HepG2 (cell line): Measurements from ENCODE around the gene HNRNPA2B1. TPM values are rescaled to one million over a fixed set of nuclear protein-coding genes. Genes with fewer than 3 reads are reported as not detected.
A peak's percentile ranks its signal among the peaks of the same experiment; 100 is the strongest.

ENCODE experiments used
- ATF7-NPFF ChIP-seq: sonication (generic); formaldehyde crosslinking; IDR thresholded peaks from 2 replicates; pipeline ENCODE4 v1.8.1; 2023; ENCODE audit warnings: mild to moderate bottlenecking, low read depth, missing genetic modification reagents, moderate library complexity
- BCL6 ChIP-seq: IDR thresholded peaks from 2 replicates; pipeline ENCODE4 v1.6.1; 2016; ENCODE audit warnings: missing genetic modification reagents, missing compliant biosample characterization
- DPF2 ChIP-seq: sonication (generic); formaldehyde crosslinking; IDR thresholded peaks from 2 replicates; pipeline ENCODE4 v1.4.0; 2020; ENCODE audit warnings: mild to moderate bottlenecking, low read depth, missing genetic modification reagents, borderline replicate concordance
- DR1 ChIP-seq: sonication (generic); formaldehyde crosslinking; IDR thresholded peaks from 2 replicates; pipeline ENCODE4 v1.8.0; 2021; ENCODE audit warnings: mild to moderate bottlenecking, missing genetic modification reagents, inconsistent platforms
- GABPA ChIP-seq, 2 experiments: IDR thresholded peaks; 2 replicates each; pipeline ENCODE4 v1.6.1; 2011 to 2016; ENCODE audit warnings: low read depth in 2 of 2, low read length in 1 of 2, missing biosample characterization in 1 of 2, missing genetic modification characterization in 1 of 2
- JDP2 ChIP-seq: sonication (generic); formaldehyde crosslinking; IDR thresholded peaks from 2 replicates; pipeline ENCODE4 v1.8.1; 2022; ENCODE audit warnings: missing genetic modification reagents, borderline replicate concordance
- KLF15 ChIP-seq: sonication (generic); formaldehyde crosslinking; IDR thresholded peaks from 2 replicates; pipeline ENCODE4 v1.8.1; 2023; ENCODE audit warnings: borderline replicate concordance, mild to moderate bottlenecking, inconsistent platforms, missing genetic modification reagents, mixed read lengths
- NFYB ChIP-seq: sonication (generic); formaldehyde crosslinking; IDR thresholded peaks from 2 replicates; pipeline ENCODE4 v1.4.0; 2020; ENCODE audit warnings: missing genetic modification reagents
- PITX1 ChIP-seq: sonication (generic); formaldehyde crosslinking; IDR thresholded peaks from 2 replicates; pipeline ENCODE4 v1.5.1; 2020; ENCODE audit warnings: mild to moderate bottlenecking, missing genetic modification reagents
- POLR2AphosphoS5 ChIP-seq: IDR thresholded peaks from 2 replicates; pipeline ENCODE4 v1.6.1; 2012; ENCODE audit warnings: low read depth, low read length
- SNRNP70 ChIP-seq: fragments of 200-400 bp; formaldehyde crosslinking; IDR thresholded peaks from 2 replicates; pipeline ENCODE4 v1.6.1; 2017; ENCODE audit warnings: mild to moderate bottlenecking, low read depth, low read length, moderate library complexity
- TMF1 ChIP-seq: sonication (generic); formaldehyde crosslinking; IDR thresholded peaks from 2 replicates; pipeline ENCODE4 v1.8.1; 2022; ENCODE audit warnings: low read depth, missing genetic modification reagents
- TRAFD1 ChIP-seq: sonication (generic); formaldehyde crosslinking; IDR thresholded peaks from 2 replicates; pipeline ENCODE4 v1.5.1; 2020; ENCODE audit warnings: missing genetic modification reagents, mild to moderate bottlenecking, borderline replicate concordance
- ZNF10 ChIP-seq: sonication (generic); formaldehyde crosslinking; IDR thresholded peaks from 2 replicates; pipeline ENCODE4 v1.4.0; 2020; ENCODE audit warnings: mild to moderate bottlenecking, low read depth, missing genetic modification reagents, borderline replicate concordance
- ZNF225 ChIP-seq: sonication (generic); formaldehyde crosslinking; IDR thresholded peaks from 2 replicates; pipeline ENCODE4 v1.4.0; 2020; ENCODE audit warnings: mild to moderate bottlenecking, missing genetic modification reagents
- ZNF713 ChIP-seq: sonication (generic); formaldehyde crosslinking; IDR thresholded peaks from 2 replicates; pipeline ENCODE4 v1.4.0; 2020; ENCODE audit warnings: mild to moderate bottlenecking, missing genetic modification reagents
- ZNF776 ChIP-seq: sonication (generic); formaldehyde crosslinking; IDR thresholded peaks from 2 replicates; pipeline ENCODE4 v1.4.0; 2020; ENCODE audit warnings: mild to moderate bottlenecking, missing genetic modification reagents
- ZSCAN29 ChIP-seq: sonication (generic); formaldehyde crosslinking; conservative IDR thresholded peaks from 2 replicates; pipeline ENCODE4 v1.4.0; 2020; ENCODE audit warnings: mild to moderate bottlenecking, missing genetic modification reagents
- polyA plus RNA-seq, 8 experiments: library from polyadenylated mRNA; depleted of rRNA in 3 of 8; stranded (reverse) in 7 of 8; unstranded in 1 of 8; fragments of >200 nt; fragmentation: Illumina TruSeq in 4 of 8; extraction: Trizol in 4 of 8; gene quantifications; 2 replicates each; pipeline versions ENCODE4 v1.2.1 to v1.2.3, GENCODE V29; 2011 to 2016; ENCODE audit warnings: low read depth in 4 of 8, missing spikeins in 1 of 8, mixed read lengths in 1 of 8; ENCODE audit not compliant: insufficient read depth in 1 of 8
- total RNA-seq, 5 experiments: library from RNA; depleted of rRNA; stranded (reverse); fragments of >200 nt; fragmentation: Illumina TruSeq; extraction: Trizol; gene quantifications; 2 replicates each; pipeline ENCODE4 v1.2.3, GENCODE V29; 2016; ENCODE audit warnings: low read depth in 1 of 5
- TF ChIP-seq, protein P1 (sequence below): sonication (generic); formaldehyde crosslinking; IDR thresholded peaks from 2 replicates; pipeline ENCODE4 v1.4.0; 2020; ENCODE audit warnings: low read depth, mild to moderate bottlenecking, missing genetic modification reagents
- TF ChIP-seq, protein P2 (sequence below): sonication (generic); formaldehyde crosslinking; IDR thresholded peaks from 2 replicates; pipeline ENCODE4 v1.4.0; 2020; ENCODE audit warnings: mild to moderate bottlenecking, missing genetic modification reagents
- TF ChIP-seq, protein P3 (sequence below): sonication (generic); formaldehyde crosslinking; IDR thresholded peaks from 2 replicates; pipeline ENCODE4 v1.4.0; 2020; ENCODE audit warnings: missing genetic modification reagents, borderline replicate concordance

HNRNPA2B1 gene
- total and polyA plus RNA-seq, 2 of the 13 experiments (the other 11 are each of a cell fraction or from before 2014, with no cell fraction given), result 193 to 412 TPM

DNA sequence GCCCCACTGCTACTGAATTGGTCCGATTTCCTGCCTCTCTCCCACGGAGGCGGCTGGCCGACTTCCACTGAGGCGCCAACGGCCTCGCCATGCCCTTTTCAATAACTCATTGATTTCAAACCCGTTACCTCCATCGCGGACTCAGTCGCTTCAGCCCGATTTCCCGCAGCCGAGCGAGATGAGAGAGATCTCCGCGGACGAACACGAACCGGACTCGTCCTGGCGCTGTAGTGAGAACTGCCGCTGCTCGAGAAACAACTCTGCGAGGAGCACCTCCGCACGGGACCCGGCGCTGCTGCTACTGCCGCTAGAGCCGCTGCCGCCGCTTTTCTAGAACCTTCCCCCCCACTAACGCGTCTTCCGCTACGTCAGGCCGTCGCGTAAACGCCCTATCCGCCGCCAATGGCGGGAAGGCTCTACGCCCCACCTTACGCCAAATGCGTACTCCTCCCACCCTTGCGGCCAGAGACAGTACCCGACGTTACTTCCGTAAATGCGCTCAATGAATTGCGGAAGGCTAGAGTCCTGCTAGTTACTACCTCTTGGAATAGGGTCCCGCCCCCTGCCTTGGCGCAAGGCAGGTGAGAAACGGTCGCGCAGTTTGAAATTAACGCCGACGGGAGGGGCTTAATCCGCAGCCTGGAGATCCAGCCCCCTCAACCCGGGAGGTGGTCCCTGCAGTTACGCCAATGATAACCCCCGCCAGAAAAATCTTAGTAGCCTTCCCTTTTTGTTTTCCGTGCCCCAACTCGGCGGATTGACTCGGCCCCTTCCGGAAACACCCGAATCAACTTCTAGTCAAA is at the start of gene HNRNPA2B1 (continued):
- TF ChIP-seq TRAFD1 (CRISPR knock-in tag), result 0 out of 2 replicates have a peak, but pooled peaks have one; percentile 24
- peak; percentile 66; the same call in 1 of the 2 replicates for TF ChIP-seq ZNF776 (CRISPR knock-in tag)
- TF ChIP-seq ZNF10 (CRISPR knock-in tag), result no peak
- TF ChIP-seq ZNF713, result 0 out of 2 replicates have a peak, but pooled peaks have one; percentile 74
- peak; percentile 97 for TF ChIP-seq POLR2AphosphoS5
- no peak for TF ChIP-seq ZSCAN29 (CRISPR knock-in tag)
- TF ChIP-seq PITX1, result peak; percentile 64
- no peak for TF ChIP-seq JDP2 (CRISPR knock-in tag)
- peak; percentile 96 for TF ChIP-seq SNRNP70
- peak; percentile 16; the same call in 1 of the 2 replicates for TF ChIP-seq NFYB (CRISPR knock-in tag)
- TF ChIP-seq DPF2 (CRISPR knock-in tag), result no peak
- TF ChIP-seq DR1 (CRISPR knock-in tag), result peak; percentile 100
- TF ChIP-seq, protein P1, sequence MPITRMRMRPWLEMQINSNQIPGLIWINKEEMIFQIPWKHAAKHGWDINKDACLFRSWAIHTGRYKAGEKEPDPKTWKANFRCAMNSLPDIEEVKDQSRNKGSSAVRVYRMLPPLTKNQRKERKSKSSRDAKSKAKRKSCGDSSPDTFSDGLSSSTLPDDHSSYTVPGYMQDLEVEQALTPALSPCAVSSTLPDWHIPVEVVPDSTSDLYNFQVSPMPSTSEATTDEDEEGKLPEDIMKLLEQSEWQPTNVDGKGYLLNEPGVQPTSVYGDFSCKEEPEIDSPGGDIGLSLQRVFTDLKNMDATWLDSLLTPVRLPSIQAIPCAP, result no peak
- peak; percentile 92; the same call in 1 of the 2 replicates for TF ChIP-seq KLF15 (CRISPR knock-in tag)
- TF ChIP-seq ZNF225 (CRISPR knock-in tag), result no peak
- TF ChIP-seq, protein P2, sequence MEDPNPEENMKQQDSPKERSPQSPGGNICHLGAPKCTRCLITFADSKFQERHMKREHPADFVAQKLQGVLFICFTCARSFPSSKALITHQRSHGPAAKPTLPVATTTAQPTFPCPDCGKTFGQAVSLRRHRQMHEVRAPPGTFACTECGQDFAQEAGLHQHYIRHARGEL (CRISPR knock-in tag), result no peak
- TF ChIP-seq ATF7-NPFF (CRISPR knock-in tag), result peak; percentile 73
- peak; percentile 70 for TF ChIP-seq GABPA (IDR thresholded peaks at IDR 0.05; ENCODE audit: low read depth, low read length)
- peak; percentile 90 for TF ChIP-seq GABPA (CRISPR knock-in tag; IDR thresholded peaks at IDR 0.05; ENCODE audit: low read depth)
- peak; percentile 52; the same call in 1 of the 2 replicates for TF ChIP-seq BCL6
- TF ChIP-seq TMF1, result peak; percentile 81
- TF ChIP-seq, protein P3, sequence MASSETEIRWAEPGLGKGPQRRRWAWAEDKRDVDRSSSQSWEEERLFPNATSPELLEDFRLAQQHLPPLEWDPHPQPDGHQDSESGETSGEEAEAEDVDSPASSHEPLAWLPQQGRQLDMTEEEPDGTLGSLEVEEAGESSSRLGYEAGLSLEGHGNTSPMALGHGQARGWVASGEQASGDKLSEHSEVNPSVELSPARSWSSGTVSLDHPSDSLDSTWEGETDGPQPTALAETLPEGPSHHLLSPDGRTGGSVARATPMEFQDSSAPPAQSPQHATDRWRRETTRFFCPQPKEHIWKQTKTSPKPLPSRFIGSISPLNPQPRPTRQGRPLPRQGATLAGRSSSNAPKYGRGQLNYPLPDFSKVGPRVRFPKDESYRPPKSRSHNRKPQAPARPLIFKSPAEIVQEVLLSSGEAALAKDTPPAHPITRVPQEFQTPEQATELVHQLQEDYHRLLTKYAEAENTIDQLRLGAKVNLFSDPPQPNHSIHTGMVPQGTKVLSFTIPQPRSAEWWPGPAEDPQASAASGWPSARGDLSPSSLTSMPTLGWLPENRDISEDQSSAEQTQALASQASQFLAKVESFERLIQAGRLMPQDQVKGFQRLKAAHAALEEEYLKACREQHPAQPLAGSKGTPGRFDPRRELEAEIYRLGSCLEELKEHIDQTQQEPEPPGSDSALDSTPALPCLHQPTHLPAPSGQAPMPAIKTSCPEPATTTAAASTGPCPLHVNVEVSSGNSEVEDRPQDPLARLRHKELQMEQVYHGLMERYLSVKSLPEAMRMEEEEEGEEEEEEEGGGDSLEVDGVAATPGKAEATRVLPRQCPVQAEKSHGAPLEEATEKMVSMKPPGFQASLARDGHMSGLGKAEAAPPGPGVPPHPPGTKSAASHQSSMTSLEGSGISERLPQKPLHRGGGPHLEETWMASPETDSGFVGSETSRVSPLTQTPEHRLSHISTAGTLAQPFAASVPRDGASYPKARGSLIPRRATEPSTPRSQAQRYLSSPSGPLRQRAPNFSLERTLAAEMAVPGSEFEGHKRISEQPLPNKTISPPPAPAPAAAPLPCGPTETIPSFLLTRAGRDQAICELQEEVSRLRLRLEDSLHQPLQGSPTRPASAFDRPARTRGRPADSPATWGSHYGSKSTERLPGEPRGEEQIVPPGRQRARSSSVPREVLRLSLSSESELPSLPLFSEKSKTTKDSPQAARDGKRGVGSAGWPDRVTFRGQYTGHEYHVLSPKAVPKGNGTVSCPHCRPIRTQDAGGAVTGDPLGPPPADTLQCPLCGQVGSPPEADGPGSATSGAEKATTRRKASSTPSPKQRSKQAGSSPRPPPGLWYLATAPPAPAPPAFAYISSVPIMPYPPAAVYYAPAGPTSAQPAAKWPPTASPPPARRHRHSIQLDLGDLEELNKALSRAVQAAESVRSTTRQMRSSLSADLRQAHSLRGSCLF, result 0 out of 2 replicates have a peak, but pooled peaks have one; percentile 34
